GM18951 (cell line): ENCODE data around the gene AKAP13.

Experiments
- POLR2A ChIP-seq: IDR thresholded peaks from 4 replicates; pipeline ENCODE4 v1.6.1; 2011; ENCODE audit warnings: mild to moderate bottlenecking; ENCODE audit not compliant: insufficient read length, insufficient read depth; ENCODE audit errors: extremely low read depth
- in situ Hi-C: fragments of 300-500 bp; cut with MboI; formaldehyde crosslinking; loops from one replicate; pipeline ENCODE4 v1.12.0; 2022; ENCODE audit warnings: low sequenced_read_pairs, mixed read lengths, inconsistent platforms; ENCODE audit not compliant: unreplicated experiment

AKAP13 gene

GRCh38 chr15:85600001-85600400 lies 219.6 kb downstream of the AKAP13 start:
- in situ Hi-C loops = loop anchor here (25.0 kb wide), 1 partner anchor 237 kb away; no protein-coding TSS in a partner anchor
- no peak for TF ChIP-seq POLR2A

- no peak for TF ChIP-seq POLR2A
- in situ Hi-C loops = loop anchor here (25.0 kb wide), 1 partner anchor 234 kb away; no protein-coding TSS in a partner anchor
These were observed 222.8 kb downstream of the AKAP13 start for GRCh38 chr15:85603160-85603559.

GRCh38 chr15:85603703-85604102 lies 223.3 kb downstream of the AKAP13 start:
- in situ Hi-C loops = loop anchor here (25.0 kb wide), 1 partner anchor 234 kb away; no protein-coding TSS in a partner anchor
- TF ChIP-seq POLR2A = no peak

GRCh38 chr15:85604194-85604593 lies 223.8 kb downstream of the AKAP13 start:
- no peak for TF ChIP-seq POLR2A
- in situ Hi-C loops = loop anchor here (25.0 kb wide), 1 partner anchor 233 kb away; no protein-coding TSS in a partner anchor

GRCh38 chr15:85606738-85607137 lies 226.3 kb downstream of the AKAP13 start:
- in situ Hi-C loops = loop anchor here (25.0 kb wide), 1 partner anchor 231 kb away; no protein-coding TSS in a partner anchor
- TF ChIP-seq POLR2A = no peak

GRCh38 chr15:85607141-85607806 lies 226.9 kb downstream of the AKAP13 start:
- no peak for TF ChIP-seq POLR2A
- in situ Hi-C loops = loop anchor here (25.0 kb wide), 1 partner anchor 230 kb away; no protein-coding TSS in a partner anchor

GRCh38 chr15:85607842-85608241 lies 227.4 kb downstream of the AKAP13 start:
- TF ChIP-seq POLR2A = no peak
- in situ Hi-C loops = loop anchor here (25.0 kb wide), 1 partner anchor 229 kb away; no protein-coding TSS in a partner anchor

GRCh38 chr15:85609492-85609891 lies 229.1 kb downstream of the AKAP13 start:
- no peak for TF ChIP-seq POLR2A
- in situ Hi-C loops = loop anchor here (25.0 kb wide), 1 partner anchor 228 kb away; no protein-coding TSS in a partner anchor

- in situ Hi-C loops = loop anchor here (25.0 kb wide), 1 partner anchor 226 kb away; no protein-coding TSS in a partner anchor
- no peak for TF ChIP-seq POLR2A
These were observed 231.0 kb downstream of the AKAP13 start for GRCh38 chr15:85611361-85611760.

- no peak for TF ChIP-seq POLR2A
- in situ Hi-C loops = loop anchor here (25.0 kb wide), 1 partner anchor 223 kb away; no protein-coding TSS in a partner anchor
These were observed 233.7 kb downstream of the AKAP13 start for GRCh38 chr15:85614059-85614458.

GRCh38 chr15:85615930-85616329 lies 235.5 kb downstream of the AKAP13 start:
- no peak for TF ChIP-seq POLR2A
- in situ Hi-C loops = loop anchor here (25.0 kb wide), 1 partner anchor 221 kb away; no protein-coding TSS in a partner anchor

GRCh38 chr15:85616549-85617110 lies 236.2 kb downstream of the AKAP13 start:
- in situ Hi-C loops = loop anchor here (25.0 kb wide), 1 partner anchor 221 kb away; no protein-coding TSS in a partner anchor
- TF ChIP-seq POLR2A = no peak

GRCh38 chr15:85618228-85618505 lies 237.8 kb downstream of the AKAP13 start:
- in situ Hi-C loops = loop anchor here (25.0 kb wide), 1 partner anchor 219 kb away; no protein-coding TSS in a partner anchor
- no peak for TF ChIP-seq POLR2A

- TF ChIP-seq POLR2A = no peak
These were observed 238.6 kb downstream of the AKAP13 start for GRCh38 chr15:85618956-85619491.

More at GRCh38 chr15:85618956-85619491, 238.6 kb downstream of the AKAP13 start:
- in situ Hi-C loops = loop anchor here (25.0 kb wide), 1 partner anchor 218 kb away; no protein-coding TSS in a partner anchor
